Neuron (in vitro differentiated cells): ENCODE data around the gene LTBR.

Source experiments
- H2AFZ ChIP-seq: one replicate; pipeline ENCODE4 v1.6.1; 2013; ENCODE audit warnings: low read depth, mild to moderate bottlenecking, inconsistent platforms, low read length, moderate library complexity
- H3K27me3 ChIP-seq: one replicate; pipeline ENCODE4 v1.6.1; 2013; ENCODE audit warnings: low read length; ENCODE audit not compliant: insufficient read depth
- H3K36me3 ChIP-seq: one replicate; pipeline ENCODE4 v1.6.1; 2013; ENCODE audit warnings: low read length; ENCODE audit not compliant: insufficient read depth
- H3K4me1 ChIP-seq: one replicate; pipeline ENCODE4 v1.6.1; 2013; ENCODE audit warnings: low read length; ENCODE audit not compliant: insufficient read depth
- H3K4me3 ChIP-seq: 2 replicates; pipeline ENCODE4 v1.5.1; 2013; ENCODE audit warnings: mild to moderate bottlenecking, low read length, moderate library complexity
- H3K9me3 ChIP-seq: one replicate; pipeline ENCODE4 v1.6.1; 2013; ENCODE audit warnings: low read length

The LTBR gene

DNA sequence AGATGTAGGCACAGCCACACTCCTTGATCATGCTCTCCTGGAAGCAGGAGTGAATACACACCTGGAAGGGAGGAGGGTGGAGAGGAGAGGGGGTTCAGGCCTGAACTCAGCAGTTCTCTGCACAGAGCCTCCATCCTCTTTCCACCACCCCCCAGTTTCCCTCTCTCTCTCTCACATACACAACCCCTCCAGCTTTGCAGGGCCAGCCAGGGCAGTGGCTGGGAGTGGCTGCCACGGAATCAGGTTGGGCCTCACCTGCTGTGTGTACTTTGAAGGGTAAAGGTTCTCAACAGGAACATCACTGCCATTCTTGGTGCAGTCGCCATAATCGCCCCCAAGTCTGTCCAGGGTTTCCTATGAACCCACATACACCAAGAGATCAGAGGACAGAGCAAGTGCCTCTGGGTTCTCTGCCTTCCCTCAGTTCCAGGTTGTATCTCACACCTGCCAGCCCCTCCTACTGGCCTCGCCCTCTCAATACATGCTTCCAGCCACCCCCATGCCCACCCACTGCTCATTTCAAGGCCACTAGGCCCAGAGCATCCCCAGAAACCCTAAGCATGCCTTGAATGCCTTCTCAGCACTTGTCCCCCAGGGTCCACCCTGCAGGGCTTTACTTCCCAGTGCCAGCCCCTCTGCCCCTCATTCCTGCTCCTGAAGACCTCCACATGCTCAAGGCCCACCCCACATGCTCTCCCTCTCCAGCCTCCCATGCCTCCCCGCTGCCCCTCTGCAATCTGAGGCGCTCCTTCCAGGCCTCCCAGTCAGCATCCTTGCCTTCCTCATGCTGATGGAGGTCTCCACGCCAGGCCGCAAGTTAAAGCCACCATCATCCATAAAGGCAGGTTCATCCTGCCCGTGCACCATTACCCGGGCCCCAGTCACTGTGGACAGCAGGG lies 29.2 kb upstream of the LTBR start:
- Histone ChIP-seq H3K4me3 (no peak overlapping the region), H3K27me3 (no peaks in the 10 kb centered on the region), H3K4me1 (peaks cover 6% of the 10 kb centered on the region), H2AFZ (no peak overlapping the region), H3K36me3 (no peaks in the 10 kb centered on the region), H3K9me3 (no peaks in the 10 kb centered on the region)

DNA sequence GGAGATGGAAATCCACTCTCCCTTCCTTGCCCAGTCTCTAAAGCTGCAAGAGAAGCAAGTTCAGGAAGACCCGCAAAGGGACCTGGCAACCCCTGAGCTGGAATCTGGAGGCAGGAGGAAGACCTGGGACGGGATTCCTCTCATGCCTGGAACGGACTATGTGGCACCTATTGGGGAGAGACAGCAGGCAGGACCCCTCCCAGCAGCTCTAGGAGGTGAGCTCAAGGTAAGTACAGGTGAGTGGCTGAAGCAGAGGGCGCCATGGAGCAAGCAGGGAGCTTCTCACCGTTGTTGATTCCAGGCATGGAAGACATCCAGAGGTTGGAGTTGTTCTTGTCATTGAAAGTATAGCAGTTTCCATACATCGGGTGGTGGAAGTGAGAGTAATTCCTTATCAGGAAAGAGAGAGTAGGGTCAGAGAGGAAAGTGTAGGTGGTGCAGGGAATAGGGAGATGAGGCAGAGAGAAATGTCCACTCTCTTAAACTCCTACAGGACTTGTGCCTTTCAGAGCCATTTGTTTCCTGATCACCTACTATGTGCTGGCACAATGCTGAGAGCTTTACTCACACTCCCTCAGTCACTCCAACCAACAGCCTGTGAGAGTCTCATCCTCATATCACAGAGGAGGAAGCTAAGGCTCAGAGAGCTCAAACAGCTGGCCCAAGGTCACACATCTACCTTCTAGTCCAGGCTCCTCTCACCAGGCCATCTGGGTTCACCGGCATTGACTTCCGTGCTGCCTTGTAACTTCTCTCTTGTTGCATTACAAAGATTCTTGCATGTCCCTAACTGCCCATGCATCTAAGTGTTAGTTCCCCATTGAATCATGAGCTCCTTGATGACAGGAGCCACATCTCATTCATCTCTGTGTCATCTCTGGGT lies 28.2 kb upstream of the LTBR start:
- H3K9me3 ChIP-seq: no peaks in the 10 kb centered on the region
- no peaks in the 10 kb centered on the region for H3K27me3 ChIP-seq
- peaks cover 6% of the 10 kb centered on the region for H3K4me1 ChIP-seq

DNA sequence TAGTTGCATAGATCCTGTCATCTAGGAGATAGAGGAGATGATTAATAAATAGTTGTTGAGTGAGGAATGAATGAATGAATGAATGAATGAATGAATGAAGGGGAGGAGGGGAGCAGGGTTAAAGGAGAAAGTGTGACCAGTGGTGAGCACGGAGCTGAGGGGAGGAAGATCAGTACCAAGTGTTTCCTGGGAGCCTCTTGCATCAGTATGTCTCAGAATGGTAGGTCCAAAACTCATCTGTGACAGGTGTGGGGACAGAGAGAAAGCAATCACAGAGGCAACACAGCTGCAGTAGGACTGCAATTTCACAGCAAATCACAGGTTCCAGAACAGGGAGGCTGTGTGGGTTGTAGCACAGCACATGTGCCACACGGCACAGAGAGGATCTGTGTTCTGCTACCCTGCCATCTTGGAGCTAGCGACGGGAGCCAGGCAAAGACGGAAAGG lies 27.6 kb upstream of the LTBR start:
- Histone ChIP-seq H3K4me3 (no peak overlapping the region), H3K27me3 (no peaks in the 10 kb centered on the region), H3K4me1 (peaks cover 6% of the 10 kb centered on the region), H3K9me3 (no peaks in the 10 kb centered on the region), H3K36me3 (no peaks in the 10 kb centered on the region), H2AFZ (no peak overlapping the region)

More for the DNA sequence above, 28.2 kb upstream of the LTBR start:
- Histone ChIP-seq H3K36me3 (no peaks in the 10 kb centered on the region), H3K4me3 (no peak overlapping the region), H2AFZ (no peak overlapping the region)

DNA sequence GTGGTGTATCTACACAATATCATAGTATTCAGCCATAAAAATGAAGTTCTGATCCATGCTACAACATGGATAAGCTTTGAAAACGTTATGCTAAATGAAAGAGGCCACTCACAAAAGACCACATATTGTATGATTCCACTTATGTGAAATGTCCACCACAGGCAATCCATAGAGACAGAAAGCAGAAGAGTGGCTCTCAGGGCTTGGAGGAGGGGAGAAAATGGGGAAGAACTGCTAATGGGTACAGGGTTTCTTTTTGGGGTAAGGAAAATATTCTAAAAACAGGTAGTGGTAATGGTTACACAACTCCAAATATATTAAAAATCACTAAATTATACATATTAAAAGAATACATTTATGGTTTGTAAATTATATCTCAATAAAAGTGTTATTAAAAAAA lies 25.1 kb upstream of the LTBR start:
- H2AFZ ChIP-seq: no peak overlapping the region
- no peaks in the 10 kb centered on the region for H3K4me1 ChIP-seq
- no peaks in the 10 kb centered on the region for H3K36me3 ChIP-seq
- H3K4me3 ChIP-seq: no peak overlapping the region
- no peaks in the 10 kb centered on the region for H3K27me3 ChIP-seq
- H3K9me3 ChIP-seq: no peaks in the 10 kb centered on the region

DNA sequence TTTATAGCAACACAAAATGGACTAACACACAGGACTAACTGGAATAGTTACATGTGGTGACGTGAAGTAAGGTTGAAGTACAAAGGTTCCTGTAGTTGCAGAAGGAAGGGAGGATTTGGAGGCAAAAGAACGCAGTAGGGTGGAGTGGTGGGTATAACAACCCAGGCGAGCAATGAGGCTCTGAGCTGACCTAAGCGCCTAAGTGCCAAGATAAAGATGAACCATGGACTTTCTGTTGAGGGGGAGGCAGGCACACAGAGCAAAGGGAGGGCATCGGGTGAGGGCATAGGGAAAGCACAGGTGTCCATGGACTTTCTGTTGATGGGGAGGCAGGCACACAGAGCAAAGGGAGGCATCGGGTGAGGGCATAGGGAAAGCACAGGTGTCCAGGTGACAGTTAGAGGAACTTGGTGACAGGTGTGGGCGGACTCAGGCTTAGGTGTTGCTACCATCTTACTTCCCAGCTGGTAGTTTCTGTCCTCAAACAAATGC lies 23.8 kb upstream of the LTBR start:
- Histone ChIP-seq H3K27me3 (no peaks in the 10 kb centered on the region), H3K36me3 (no peaks in the 10 kb centered on the region), H3K4me3 (no peak overlapping the region), H2AFZ (no peak overlapping the region), H3K4me1 (no peaks in the 10 kb centered on the region), H3K9me3 (no peaks in the 10 kb centered on the region)

DNA sequence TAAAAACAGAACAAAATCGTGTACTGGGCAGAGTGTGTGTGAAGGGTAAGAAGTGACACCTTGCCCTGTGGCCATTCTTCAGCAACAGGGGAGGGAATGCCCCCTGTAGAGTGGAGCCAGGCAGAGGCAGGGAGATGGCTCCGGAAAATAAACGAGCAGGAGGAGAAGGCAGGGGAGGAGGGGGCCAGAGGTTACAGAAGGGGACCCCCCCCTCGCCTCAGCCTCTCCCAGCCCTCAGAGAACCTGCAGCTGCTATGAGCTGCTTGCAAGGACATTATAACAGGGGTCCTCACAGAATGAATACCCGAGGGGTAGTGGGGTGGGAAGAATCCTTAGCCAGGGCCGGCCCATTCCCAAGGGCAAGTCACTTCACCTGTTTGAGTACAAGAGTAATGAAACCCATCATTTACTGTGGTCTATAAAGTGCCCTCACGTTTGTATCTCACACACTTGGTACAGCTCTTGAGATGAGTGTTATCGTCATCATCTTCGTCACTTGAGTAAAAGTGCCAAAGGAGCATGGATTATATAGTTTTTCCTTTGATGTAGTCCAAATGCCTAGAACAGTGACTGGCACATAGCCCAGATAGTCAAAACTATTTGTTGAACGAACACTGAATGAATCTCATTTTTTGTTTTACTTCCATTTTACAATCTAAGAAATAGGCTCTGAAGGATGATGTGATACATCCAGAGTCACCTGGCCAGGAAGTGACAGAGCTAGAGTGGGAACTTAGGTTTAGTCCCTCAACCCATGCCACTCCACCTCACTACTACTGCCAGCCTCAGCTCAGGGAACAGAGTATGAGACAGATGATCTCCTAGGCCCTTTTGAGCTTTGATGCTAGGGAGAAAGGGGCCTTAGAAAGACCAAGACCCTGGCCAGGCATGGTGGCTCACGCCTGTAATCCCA lies 23.1 kb upstream of the LTBR start:
- H2AFZ ChIP-seq: no peak overlapping the region
- no peaks in the 10 kb centered on the region for H3K27me3 ChIP-seq
- H3K9me3 ChIP-seq: no peaks in the 10 kb centered on the region
- no peak overlapping the region for H3K4me3 ChIP-seq
- no peaks in the 10 kb centered on the region for H3K36me3 ChIP-seq
- no peaks in the 10 kb centered on the region for H3K4me1 ChIP-seq

DNA sequence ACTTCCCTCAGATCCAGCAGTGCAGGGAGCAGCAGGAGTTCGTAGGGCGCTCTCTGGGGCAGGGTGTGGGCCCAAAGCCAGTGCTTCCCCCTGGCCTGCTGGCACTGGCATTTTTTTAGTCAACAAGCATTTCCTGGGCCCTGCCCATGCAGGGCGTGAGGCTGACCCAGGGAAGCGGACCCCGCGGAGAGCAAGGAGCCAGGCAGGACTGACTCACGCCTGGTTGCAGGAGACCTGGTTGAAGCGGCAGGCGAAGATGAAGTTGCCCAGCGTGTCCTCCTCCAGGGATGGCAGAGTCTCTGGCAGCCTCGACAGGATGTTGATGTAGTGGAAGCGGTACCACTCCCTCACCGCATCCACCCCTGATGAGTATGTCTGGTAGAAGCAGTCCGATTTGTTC lies 22.1 kb upstream of the LTBR start:
- Histone ChIP-seq H3K9me3 (no peaks in the 10 kb centered on the region), H3K4me1 (no peaks in the 10 kb centered on the region), H3K36me3 (no peaks in the 10 kb centered on the region), H2AFZ (no peak overlapping the region), H3K27me3 (no peaks in the 10 kb centered on the region), H3K4me3 (no peak overlapping the region)

DNA sequence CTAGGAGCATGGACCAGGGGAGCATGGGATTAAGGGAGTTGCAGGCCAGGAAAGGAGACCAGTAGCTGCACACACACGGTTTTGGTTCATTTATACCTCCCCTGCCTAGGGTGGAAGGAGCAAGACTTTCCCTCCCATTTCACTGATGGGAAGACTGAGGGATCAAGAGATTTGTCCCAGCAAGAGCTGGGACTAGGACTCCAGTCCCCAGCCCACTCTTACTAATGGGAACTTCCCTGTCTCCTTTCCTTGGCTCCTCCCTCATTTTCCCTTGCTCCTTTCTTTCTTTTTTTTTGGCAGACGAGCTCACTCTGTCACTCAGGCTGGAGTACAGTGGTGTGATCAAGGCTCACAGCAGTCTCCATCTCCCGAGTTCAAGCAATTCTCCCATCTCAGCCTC lies 21.6 kb upstream of the LTBR start:
- Histone ChIP-seq H3K9me3 (no peaks in the 10 kb centered on the region), H3K36me3 (no peaks in the 10 kb centered on the region), H3K4me1 (no peaks in the 10 kb centered on the region), H3K27me3 (no peaks in the 10 kb centered on the region), H3K4me3 (no peak overlapping the region), H2AFZ (no peak overlapping the region)

DNA sequence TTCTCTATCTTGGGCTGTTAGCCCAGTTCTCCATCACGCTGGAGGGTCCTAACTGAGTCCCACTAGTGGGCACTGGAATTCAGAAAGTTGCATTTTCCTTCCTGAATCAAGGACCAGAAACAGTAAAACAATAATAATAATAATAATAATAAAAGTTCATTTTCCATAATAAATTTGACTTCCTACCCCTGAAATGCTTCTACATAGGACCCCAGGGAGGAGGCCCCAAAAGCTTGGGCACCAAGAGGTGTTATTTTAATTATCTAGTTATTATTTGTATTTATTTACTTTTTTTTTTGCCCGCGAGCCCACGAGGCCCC lies 21.0 kb upstream of the LTBR start:
- H3K9me3 ChIP-seq: no peaks in the 10 kb centered on the region
- H3K27me3 ChIP-seq: no peaks in the 10 kb centered on the region
- H3K36me3 ChIP-seq: no peaks in the 10 kb centered on the region
- no peaks in the 10 kb centered on the region for H3K4me1 ChIP-seq
- no peak overlapping the region for H3K4me3 ChIP-seq
- H2AFZ ChIP-seq: no peak overlapping the region

DNA sequence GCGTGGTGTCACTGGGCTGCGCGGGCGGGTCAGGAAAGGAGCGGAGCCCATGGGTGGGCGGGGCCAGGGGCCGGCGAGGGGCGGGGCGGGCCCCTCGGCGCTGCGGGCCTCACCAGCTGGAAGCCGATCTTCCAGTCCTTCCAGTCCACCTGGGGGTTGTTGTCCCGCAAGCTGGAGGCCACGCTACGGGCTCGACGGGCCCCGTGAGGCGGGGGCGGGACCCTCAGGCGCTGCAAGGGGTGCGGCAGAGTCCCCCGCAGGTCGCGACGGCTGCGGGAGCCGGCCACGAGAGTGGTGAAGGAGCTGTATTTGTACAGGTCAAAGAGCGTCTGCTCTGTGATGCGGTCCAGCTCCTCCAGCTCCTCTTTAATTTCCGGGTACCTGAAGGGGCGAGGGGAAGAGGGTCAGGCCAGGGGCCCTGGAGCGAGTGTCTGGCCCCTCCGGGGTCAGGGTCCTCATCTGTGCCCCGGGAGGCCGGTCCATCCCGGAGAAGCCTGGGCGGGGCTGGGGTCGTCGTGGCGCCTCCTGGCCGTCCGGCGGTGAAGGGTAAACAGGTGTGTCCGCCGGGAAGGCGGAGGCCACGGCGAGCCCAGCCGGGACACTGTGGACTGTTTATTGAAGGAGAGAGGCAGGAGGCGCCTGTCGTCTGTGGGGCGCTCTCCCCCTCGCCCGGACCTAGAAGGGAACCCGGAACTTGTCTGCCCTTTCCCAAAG lies 20.5 kb upstream of the LTBR start:
- Histone ChIP-seq H3K27me3 (no peaks in the 10 kb centered on the region), H2AFZ (no peak overlapping the region), H3K4me1 (no peaks in the 10 kb centered on the region), H3K9me3 (no peaks in the 10 kb centered on the region), H3K36me3 (no peaks in the 10 kb centered on the region), H3K4me3 (no peak overlapping the region)

DNA sequence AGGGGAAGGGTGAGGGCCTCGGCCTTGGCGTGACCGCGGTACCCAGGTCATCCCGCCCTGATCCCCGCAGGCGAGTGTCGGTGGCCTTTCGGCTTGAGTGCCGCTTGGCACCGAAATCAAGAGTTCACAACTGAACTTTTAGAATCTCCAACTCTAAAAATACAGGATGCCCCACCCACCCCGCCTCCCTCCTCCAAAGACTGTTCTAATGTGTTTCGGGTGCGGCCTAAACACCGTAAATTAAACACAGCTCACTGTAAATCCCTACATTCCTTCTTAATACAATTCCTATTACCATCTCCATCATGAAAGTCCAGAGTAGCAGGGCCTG lies 20.0 kb upstream of the LTBR start:
- no peak overlapping the region for H3K4me3 ChIP-seq
- no peaks in the 10 kb centered on the region for H3K36me3 ChIP-seq

More for the DNA sequence above, 20.0 kb upstream of the LTBR start:
- H3K9me3 ChIP-seq: no peaks in the 10 kb centered on the region
- no peaks in the 10 kb centered on the region for H3K27me3 ChIP-seq
- no peak overlapping the region for H2AFZ ChIP-seq
- H3K4me1 ChIP-seq: no peaks in the 10 kb centered on the region
